Measurements from ENCODE around the gene SLC30A2. TPM values are rescaled to one million over a fixed set of nuclear protein-coding genes. Genes with fewer than 3 reads are reported as not detected.

SLC30A2 gene
- total RNA-seq, 2 donors from 2014 or later: 0.22 to 0.63 TPM

GRCh38 chr1:26067432-26067911 is 21.6 kb upstream of the SLC30A2 start, which contains the start of gene TRIM63:
Gene TRIM63 (minus strand): TSS chr1:26067630. CDS start chr1:26067494, 136 bp downstream.
- no peak for TF ChIP-seq CTCF (IDR thresholded peaks at IDR 0.05)
- H3K4me3 ChIP-seq: peak within 1 kb of the TSS; percentile 55 to 57
- H3K36me3 ChIP-seq: peaks cover 40% of the 10 kb centered on the region
- DNase-seq (ENCODE audit: low spot score): peak; percentile 68
- no peaks in the 10 kb centered on the region for H3K27me3 ChIP-seq
- no peaks in the 10 kb centered on the region for H3K4me1 ChIP-seq
- H3K27ac ChIP-seq: peak within 1 kb of the TSS; percentile 86 to 95
- no peaks in the 10 kb centered on the region for H3K9me3 ChIP-seq

- H3K4me1 ChIP-seq: peaks cover 0 to under 1% of the 10 kb centered on the region in 2 donors
- no peak for DNase-seq (ENCODE audit: low spot score)
- H3K27me3 ChIP-seq: no peaks in the 10 kb centered on the region
- H3K36me3 ChIP-seq: peaks cover 44% of the 10 kb centered on the region
- H3K9me3 ChIP-seq: no peaks in the 10 kb centered on the region
- TF ChIP-seq CTCF (IDR thresholded peaks at IDR 0.05): no peak
- H3K27ac ChIP-seq: peak overlapping the region; percentile 86 to 95
- H3K4me3 ChIP-seq: peak overlapping the region; percentile 55 to 57
Observed at GRCh38 chr1:26066857-26067256, 20.9 kb upstream of the SLC30A2 start.

GRCh38 chr1:26066160-26066559 is 20.2 kb upstream of the SLC30A2 start:
- peaks cover 0 to 7% of the 10 kb centered on the region in 2 donors for H3K4me1 ChIP-seq
- no peak for TF ChIP-seq CTCF (IDR thresholded peaks at IDR 0.05)
- H3K9me3 ChIP-seq: no peaks in the 10 kb centered on the region
- peaks cover 51% of the 10 kb centered on the region for H3K36me3 ChIP-seq
- H3K27me3 ChIP-seq: no peaks in the 10 kb centered on the region
- DNase-seq (ENCODE audit: low spot score): no peak
- H3K27ac ChIP-seq: peak overlapping the region; percentile 86 to 95
- H3K4me3 ChIP-seq: peak overlapping the region; percentile 55 to 57

GRCh38 chr1:26064553-26064952 is 18.6 kb upstream of the SLC30A2 start:
- Histone ChIP-seq H3K4me3 (peak overlapping the region; percentile 55 to 57), H3K27ac (peak overlapping the region; percentile 86 to 95), H3K9me3 (no peaks in the 10 kb centered on the region), H3K4me1 (peaks cover 0 to 13% of the 10 kb centered on the region in 2 donors), H3K36me3 (peaks cover 68% of the 10 kb centered on the region), H3K27me3 (no peaks in the 10 kb centered on the region)
- TF ChIP-seq CTCF (IDR thresholded peaks at IDR 0.05): no peak
- DNase-seq (ENCODE audit: low spot score): no peak

GRCh38 chr1:26060832-26061574 is 15.1 kb upstream of the SLC30A2 start:
- Histone ChIP-seq H3K36me3 (peaks cover 98% of the 10 kb centered on the region), H3K27me3 (no peaks in the 10 kb centered on the region), H3K9me3 (no peaks in the 10 kb centered on the region), H3K4me3 (no peak overlapping the region), H3K4me1 (peaks cover 0 to 13% of the 10 kb centered on the region in 2 donors), H3K27ac (peak overlapping the region; percentile 49 to 50)
- no peak for TF ChIP-seq CTCF (IDR thresholded peaks at IDR 0.05)
- DNase-seq (ENCODE audit: low spot score): no peak
